Lung (tissue), 12 donors: ENCODE measurements around the gene NCOA1. TPM values are rescaled to one million over a fixed set of nuclear protein-coding genes. Genes with fewer than 3 reads are reported as not detected.

Experiments
- ATAC-seq: fragments of 200-7000 bp; cut with Tn5 transposase; one replicate; pipeline ENCODE4 v1.9.1; 2020; ENCODE audit warnings: moderate number of reproducible peaks; ENCODE audit not compliant: insufficient read depth, low FRiP score
- DNase-seq, 3 donors: peaks; one replicate each; pipeline ENCODE4 v3.0.0-alpha.2; 2013 to 2017
- H3K27ac ChIP-seq, 2 donors: one replicate each; pipeline ENCODE4 v1.5.1; 2013; ENCODE audit warnings: mild to moderate bottlenecking in 2 of 2, moderate library complexity in 2 of 2, control low read depth in 1 of 2, inconsistent platforms in 1 of 2, low read depth in 1 of 2, low read length in 1 of 2
- H3K27me3 ChIP-seq, 3 donors: one replicate each; pipeline ENCODE4 v1.5.1; 2013; ENCODE audit warnings: low read length in 2 of 3; ENCODE audit not compliant: control insufficient read depth in 3 of 3, insufficient read depth in 3 of 3
- H3K36me3 ChIP-seq, 4 donors: one replicate each; pipeline ENCODE4 v1.5.1; 2013; ENCODE audit warnings: low read length in 4 of 4, mild to moderate bottlenecking in 1 of 4, moderate library complexity in 1 of 4; ENCODE audit not compliant: control insufficient read depth in 4 of 4, insufficient read depth in 4 of 4
- H3K4me1 ChIP-seq, 5 donors: one replicate each; pipeline ENCODE4 v1.5.1; 2013; ENCODE audit warnings: low read length in 5 of 5, mild to moderate bottlenecking in 2 of 5, moderate library complexity in 1 of 5; ENCODE audit not compliant: control insufficient read depth in 5 of 5, insufficient read depth in 5 of 5
- H3K4me3 ChIP-seq: one replicate; pipeline ENCODE4 v1.5.1; 2013; ENCODE audit warnings: mild to moderate bottlenecking, control low read depth, moderate library complexity
- H3K9ac ChIP-seq, 2 donors: one replicate each; pipeline ENCODE4 v1.5.1; 2013; ENCODE audit warnings: low read length in 2 of 2, control low read depth in 1 of 2; ENCODE audit not compliant: insufficient read depth in 1 of 2
- H3K9me3 ChIP-seq, 4 donors: one replicate each; pipeline ENCODE4 v1.5.1; 2013; ENCODE audit warnings: low read length in 3 of 4, mild to moderate bottlenecking in 1 of 4, moderate library complexity in 1 of 4; ENCODE audit not compliant: control insufficient read depth in 4 of 4, insufficient read depth in 3 of 4
- CTCF ChIP-seq: IDR thresholded peaks from 2 replicates; pipeline ENCODE4 v1.5.1; 2012; ENCODE audit warnings: mild to moderate bottlenecking; ENCODE audit errors: control extremely low read depth, extremely low read depth
- WGBS, 2 donors: extraction: QIAGEN DNeasy Blood & Tissue Kit; methylation state at CpG; one replicate each; pipeline ENCODE4 v1.1.7; 2013; 5-methylcytosine and 5-hydroxymethylcytosine counted together
- polyA plus RNA-seq, 2 donors: library from polyadenylated mRNA; stranded (reverse); fragments of 200-250 nt; gene quantifications; one replicate each; pipeline ENCODE4 v1.2.1, GENCODE V29; 2013
- total RNA-seq, 2 donors: library from RNA; depleted of rRNA in 1 of 2; stranded (reverse); fragments of >200 nt in 1 of 2; gene quantifications; one replicate each; pipeline ENCODE4 v1.2.1, GENCODE V29; 2014 to 2021
- donor health status: control.
- donor health status: control.
- donor health status: Bipolar disorder and iron deficiency.
- donor health status: healthy.
- donor health status: DM: yes; HTN: yes; CAD: no.

Gene NCOA1
- total and polyA plus RNA-seq, 4 donors: 8.3 to 123 (median 27.3) TPM

GRCh38 chr2:24517247-24517646, 26.2 kb downstream of the NCOA1 start:
- DNase-seq (no peak), ATAC-seq (no peak)
- WGBS, 2 donors: 69 to 73% methylated on average over 5 of the region's 5 CpGs
- no peak for TF ChIP-seq CTCF
- Histone ChIP-seq H3K36me3 (peaks cover 0 to under 1% (median 0%) of the 10 kb centered on the region in 4 donors), H3K4me1 (peaks cover 0 to 16% (median 5%) of the 10 kb centered on the region in 5 donors), H3K27ac (no peak overlapping the region), H3K9ac (no peak overlapping the region), H3K27me3 (no peaks in the 10 kb centered on the region), H3K4me3 (no peak overlapping the region), H3K9me3 (no peaks in the 10 kb centered on the region)

GRCh38 chr2:24520175-24520574, 29.1 kb downstream of the NCOA1 start:
- 86 to 88% methylated on average over 1 of the region's 1 CpG for WGBS, 2 donors
- H3K9me3 ChIP-seq: no peaks in the 10 kb centered on the region
- H3K4me3 ChIP-seq: no peak overlapping the region
- ATAC-seq: no peak
- peaks cover 0 to 6% (median 0%) of the 10 kb centered on the region in 5 donors for H3K4me1 ChIP-seq
- TF ChIP-seq CTCF: no peak
- no peak overlapping the region for H3K9ac ChIP-seq
- H3K27ac ChIP-seq: no peak overlapping the region
- no peaks in the 10 kb centered on the region for H3K27me3 ChIP-seq
- peaks cover 0 to 3% (median 0%) of the 10 kb centered on the region in 4 donors for H3K36me3 ChIP-seq
- DNase-seq: no peak

GRCh38 chr2:24521162-24521857, 30.3 kb downstream of the NCOA1 start:
- 91 to 97% methylated on average over 1 of the region's 1 CpG for WGBS, 2 donors
- peaks cover 0 to 5% (median 0%) of the 10 kb centered on the region in 5 donors for H3K4me1 ChIP-seq
- H3K4me3 ChIP-seq: no peak overlapping the region
- H3K9ac ChIP-seq: no peak overlapping the region
- no peaks in the 10 kb centered on the region for H3K27me3 ChIP-seq
- no peak for ATAC-seq
- no peak for DNase-seq
- TF ChIP-seq CTCF: no peak
- H3K27ac ChIP-seq: no peak overlapping the region
- no peaks in the 10 kb centered on the region for H3K9me3 ChIP-seq
- H3K36me3 ChIP-seq: peaks cover 0 to 3% (median 0%) of the 10 kb centered on the region in 4 donors
